NCI-H1436 (cell line): ENCODE results near the gene PRKCA.
"Not testable (repeated sequence)": the region's sequence is repeated elsewhere in the genome, so short reads cannot be mapped to it uniquely, and the experiment has no call there.

ENCODE experiments used
- DNase-seq: peaks from one replicate; lab custom pipeline; 2025; lab: John Stamatoyannopoulos, UW

Gene PRKCA

GRCh38 chr17:66353937-66354401 lies 51.6 kb downstream of the PRKCA start:
- no peak for DNase-seq

- DNase-seq, result no peak
Observed at GRCh38 chr17:66354472-66354871, 52.1 kb downstream of the PRKCA start.

GRCh38 chr17:66354981-66355380 lies 52.6 kb downstream of the PRKCA start:
- no peak for DNase-seq

GRCh38 chr17:66355510-66355909 lies 53.1 kb downstream of the PRKCA start:
- no peak for DNase-seq

GRCh38 chr17:66357037-66357436 lies 54.6 kb downstream of the PRKCA start:
- no peak for DNase-seq

- no peak for DNase-seq
Observed at GRCh38 chr17:66359351-66359750, 56.9 kb downstream of the PRKCA start.

GRCh38 chr17:66360961-66361565 lies 58.6 kb downstream of the PRKCA start:
- not testable (repeated sequence) for DNase-seq

- no peak for DNase-seq
Observed at GRCh38 chr17:66364508-66364907, 62.1 kb downstream of the PRKCA start.

GRCh38 chr17:66364990-66365490 lies 62.6 kb downstream of the PRKCA start:
- DNase-seq, result no peak

- no peak for DNase-seq
Observed at GRCh38 chr17:66365903-66366302, 63.5 kb downstream of the PRKCA start.

GRCh38 chr17:66367107-66367506 lies 64.7 kb downstream of the PRKCA start:
- no peak for DNase-seq

GRCh38 chr17:66369830-66370229 lies 67.4 kb downstream of the PRKCA start:
- DNase-seq, result no peak

GRCh38 chr17:66371561-66371960 lies 69.1 kb downstream of the PRKCA start:
- no peak for DNase-seq

GRCh38 chr17:66372182-66372581 lies 69.8 kb downstream of the PRKCA start:
- DNase-seq, result no peak

GRCh38 chr17:66373079-66373478 lies 70.7 kb downstream of the PRKCA start:
- DNase-seq, result peak; percentile 26

GRCh38 chr17:66373944-66374817 lies 71.8 kb downstream of the PRKCA start:
- DNase-seq, result peak; percentile 93

- no peak for DNase-seq
Observed at GRCh38 chr17:66375121-66375520, 72.7 kb downstream of the PRKCA start.

GRCh38 chr17:66378296-66378695 lies 75.9 kb downstream of the PRKCA start:
- no peak for DNase-seq

- no peak for DNase-seq
Observed at GRCh38 chr17:66379544-66379943, 77.1 kb downstream of the PRKCA start.

- no peak for DNase-seq
Observed at GRCh38 chr17:66379996-66380395, 77.6 kb downstream of the PRKCA start.

- no peak for DNase-seq
Observed at GRCh38 chr17:66381701-66382362, 79.4 kb downstream of the PRKCA start.

- DNase-seq, result no peak
Observed at GRCh38 chr17:66383333-66383732, 80.9 kb downstream of the PRKCA start.
